Fibroblast of skin of back (primary cell): Measurements from ENCODE around the gene RGL2. TPM values are rescaled to one million over a fixed set of nuclear protein-coding genes. Genes with fewer than 3 reads are reported as not detected.
A peak's percentile ranks its signal among the peaks of the same experiment; 100 is the strongest.
"Not testable (repeated sequence)": the region's sequence is repeated elsewhere in the genome, so short reads cannot be mapped to it uniquely, and the experiment has no call there.

Experiments
- DNase-seq: peaks from one replicate; pipeline ENCODE4 v3.0.0-alpha.2; 2013
- polyA plus RNA-seq, 2 experiments: library from polyadenylated mRNA; unstranded; fragments of 120-200 nt; gene quantifications; one replicate each; pipeline ENCODE4 v1.2.1, GENCODE V29; 2013; ENCODE audit not compliant: insufficient read length in 2 of 2

Gene RGL2
- polyA plus RNA-seq (2013, experiment 1 of 2; ENCODE audit: insufficient read length): 33.1 TPM
- polyA plus RNA-seq (2013, experiment 2 of 2; ENCODE audit: insufficient read length): 41.9 TPM

GRCh38 chr6:33298773-33299236, at the start of gene RGL2:
RGL2 (minus strand) TSS chr6:33298942; CDS start chr6:33298610, 332 bp downstream.
- peak; percentile 72 for DNase-seq

- no peak for DNase-seq
Measured at GRCh38 chr6:33347816-33348215, 49.1 kb upstream of the RGL2 start.

GRCh38 chr6:33346972-33347371, 48.2 kb upstream of the RGL2 start:
- peak; percentile 13 for DNase-seq

- peak; percentile 68 for DNase-seq
Measured at GRCh38 chr6:33344701-33345697, 46.3 kb upstream of the RGL2 start.

- no peak for DNase-seq
Measured at GRCh38 chr6:33343953-33344611, 45.3 kb upstream of the RGL2 start.

GRCh38 chr6:33343606-33343952, 44.8 kb upstream of the RGL2 start:
- not testable (repeated sequence) for DNase-seq

GRCh38 chr6:33339193-33339592, 40.5 kb upstream of the RGL2 start:
- no peak for DNase-seq

GRCh38 chr6:33336495-33336894, 37.8 kb upstream of the RGL2 start:
- no peak for DNase-seq

GRCh38 chr6:33335916-33336315, 37.2 kb upstream of the RGL2 start:
- no peak for DNase-seq

- no peak for DNase-seq
Measured at GRCh38 chr6:33333666-33334065, 34.9 kb upstream of the RGL2 start.

- DNase-seq: no peak
Measured at GRCh38 chr6:33330736-33331135, 32.0 kb upstream of the RGL2 start.

- DNase-seq: no peak
Measured at GRCh38 chr6:33329058-33329457, 30.3 kb upstream of the RGL2 start.

GRCh38 chr6:33324125-33324524, 25.4 kb upstream of the RGL2 start:
- no peak for DNase-seq

- DNase-seq: no peak
Measured at GRCh38 chr6:33323623-33323948, 24.8 kb upstream of the RGL2 start.

- no peak for DNase-seq
Measured at GRCh38 chr6:33321227-33321626, 22.5 kb upstream of the RGL2 start.

GRCh38 chr6:33320315-33321181, 21.8 kb upstream of the RGL2 start:
- peak; percentile 82 for DNase-seq

- DNase-seq: no peak
Measured at GRCh38 chr6:33319939-33320314, 21.2 kb upstream of the RGL2 start.

GRCh38 chr6:33318426-33319073, 19.8 kb upstream of the RGL2 start:
- DNase-seq: no peak

GRCh38 chr6:33317669-33318425, 19.1 kb upstream of the RGL2 start, which contains the start of gene ZBTB22:
ZBTB22 (minus strand) TSS chr6:33317744; CDS start chr6:33316916, 828 bp downstream.
- DNase-seq: peak; percentile 99

GRCh38 chr6:33317419-33317668, 18.6 kb upstream of the RGL2 start:
- no peak for DNase-seq

- DNase-seq: no peak
Measured at GRCh38 chr6:33316603-33317418, 18.1 kb upstream of the RGL2 start.
